Measurements from ENCODE around the gene CRP.
A peak's percentile ranks its signal among the peaks of the same experiment; 100 is the strongest.

CRP gene

DNA sequence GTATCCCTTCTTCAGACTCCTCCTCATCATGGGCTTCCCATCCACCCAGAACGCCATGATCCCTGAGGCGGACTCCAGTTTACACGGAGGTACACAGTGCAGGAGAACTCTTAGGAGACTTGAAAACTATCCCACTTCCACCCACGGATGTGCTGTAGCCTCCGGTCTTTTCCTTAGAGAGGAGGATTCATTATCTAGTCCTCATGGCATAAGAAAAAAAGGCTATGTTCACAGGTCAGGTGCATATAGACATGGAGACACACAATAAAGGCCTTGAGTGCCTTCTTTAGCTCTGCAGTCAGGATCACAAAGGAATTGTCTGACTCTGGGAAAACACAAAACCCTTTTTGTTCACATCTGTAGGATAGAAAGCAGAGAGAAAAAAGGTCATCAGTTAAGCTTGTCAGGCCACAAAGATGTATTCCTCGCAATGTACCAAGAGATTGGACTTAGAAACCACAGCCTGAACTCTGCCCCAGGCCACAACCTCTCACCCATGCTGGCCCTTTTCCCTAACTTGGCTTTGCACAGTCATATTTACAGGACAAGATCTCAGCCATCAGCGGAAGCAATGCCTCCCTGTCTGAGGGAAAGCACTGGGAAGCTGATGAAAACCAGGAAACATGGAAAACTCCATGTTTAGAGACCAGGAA lies 9.0 kb downstream of the CRP start:
- H3K27ac ChIP-seq (replicated peaks), result no peak overlapping the region
- H3K4me3 ChIP-seq (replicated peaks; ENCODE audit: insufficient read depth, low read length), result no peak overlapping the region
- TF ChIP-seq, protein P1, sequence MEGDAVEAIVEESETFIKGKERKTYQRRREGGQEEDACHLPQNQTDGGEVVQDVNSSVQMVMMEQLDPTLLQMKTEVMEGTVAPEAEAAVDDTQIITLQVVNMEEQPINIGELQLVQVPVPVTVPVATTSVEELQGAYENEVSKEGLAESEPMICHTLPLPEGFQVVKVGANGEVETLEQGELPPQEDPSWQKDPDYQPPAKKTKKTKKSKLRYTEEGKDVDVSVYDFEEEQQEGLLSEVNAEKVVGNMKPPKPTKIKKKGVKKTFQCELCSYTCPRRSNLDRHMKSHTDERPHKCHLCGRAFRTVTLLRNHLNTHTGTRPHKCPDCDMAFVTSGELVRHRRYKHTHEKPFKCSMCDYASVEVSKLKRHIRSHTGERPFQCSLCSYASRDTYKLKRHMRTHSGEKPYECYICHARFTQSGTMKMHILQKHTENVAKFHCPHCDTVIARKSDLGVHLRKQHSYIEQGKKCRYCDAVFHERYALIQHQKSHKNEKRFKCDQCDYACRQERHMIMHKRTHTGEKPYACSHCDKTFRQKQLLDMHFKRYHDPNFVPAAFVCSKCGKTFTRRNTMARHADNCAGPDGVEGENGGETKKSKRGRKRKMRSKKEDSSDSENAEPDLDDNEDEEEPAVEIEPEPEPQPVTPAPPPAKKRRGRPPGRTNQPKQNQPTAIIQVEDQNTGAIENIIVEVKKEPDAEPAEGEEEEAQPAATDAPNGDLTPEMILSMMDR (IDR thresholded peaks at IDR 0.05; ENCODE audit: insufficient read depth, low read length), result no peak
- no peak for TF ChIP-seq SPI1 (IDR thresholded peaks at IDR 0.05; ENCODE audit: borderline replicate concordance, low read depth)
- no peak for TF ChIP-seq POLR2AphosphoS5 (IDR thresholded peaks at IDR 0.05; ENCODE audit: low read depth)
- TF ChIP-seq, protein P2, sequence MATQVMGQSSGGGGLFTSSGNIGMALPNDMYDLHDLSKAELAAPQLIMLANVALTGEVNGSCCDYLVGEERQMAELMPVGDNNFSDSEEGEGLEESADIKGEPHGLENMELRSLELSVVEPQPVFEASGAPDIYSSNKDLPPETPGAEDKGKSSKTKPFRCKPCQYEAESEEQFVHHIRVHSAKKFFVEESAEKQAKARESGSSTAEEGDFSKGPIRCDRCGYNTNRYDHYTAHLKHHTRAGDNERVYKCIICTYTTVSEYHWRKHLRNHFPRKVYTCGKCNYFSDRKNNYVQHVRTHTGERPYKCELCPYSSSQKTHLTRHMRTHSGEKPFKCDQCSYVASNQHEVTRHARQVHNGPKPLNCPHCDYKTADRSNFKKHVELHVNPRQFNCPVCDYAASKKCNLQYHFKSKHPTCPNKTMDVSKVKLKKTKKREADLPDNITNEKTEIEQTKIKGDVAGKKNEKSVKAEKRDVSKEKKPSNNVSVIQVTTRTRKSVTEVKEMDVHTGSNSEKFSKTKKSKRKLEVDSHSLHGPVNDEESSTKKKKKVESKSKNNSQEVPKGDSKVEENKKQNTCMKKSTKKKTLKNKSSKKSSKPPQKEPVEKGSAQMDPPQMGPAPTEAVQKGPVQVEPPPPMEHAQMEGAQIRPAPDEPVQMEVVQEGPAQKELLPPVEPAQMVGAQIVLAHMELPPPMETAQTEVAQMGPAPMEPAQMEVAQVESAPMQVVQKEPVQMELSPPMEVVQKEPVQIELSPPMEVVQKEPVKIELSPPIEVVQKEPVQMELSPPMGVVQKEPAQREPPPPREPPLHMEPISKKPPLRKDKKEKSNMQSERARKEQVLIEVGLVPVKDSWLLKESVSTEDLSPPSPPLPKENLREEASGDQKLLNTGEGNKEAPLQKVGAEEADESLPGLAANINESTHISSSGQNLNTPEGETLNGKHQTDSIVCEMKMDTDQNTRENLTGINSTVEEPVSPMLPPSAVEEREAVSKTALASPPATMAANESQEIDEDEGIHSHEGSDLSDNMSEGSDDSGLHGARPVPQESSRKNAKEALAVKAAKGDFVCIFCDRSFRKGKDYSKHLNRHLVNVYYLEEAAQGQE (IDR thresholded peaks at IDR 0.05; ENCODE audit: insufficient replicate concordance, low read depth), result no peak
- no peak for TF ChIP-seq GABPA (IDR thresholded peaks at IDR 0.05; ENCODE audit: low read depth)
- H3K27me3 ChIP-seq (ENCODE audit: insufficient read depth, poor library complexity, severe bottlenecking), result no peaks in the 10 kb centered on the region
- no peak for DNase-seq (ENCODE audit: low read depth in 1 of 2, low spot score in 1 of 2)

DNA sequence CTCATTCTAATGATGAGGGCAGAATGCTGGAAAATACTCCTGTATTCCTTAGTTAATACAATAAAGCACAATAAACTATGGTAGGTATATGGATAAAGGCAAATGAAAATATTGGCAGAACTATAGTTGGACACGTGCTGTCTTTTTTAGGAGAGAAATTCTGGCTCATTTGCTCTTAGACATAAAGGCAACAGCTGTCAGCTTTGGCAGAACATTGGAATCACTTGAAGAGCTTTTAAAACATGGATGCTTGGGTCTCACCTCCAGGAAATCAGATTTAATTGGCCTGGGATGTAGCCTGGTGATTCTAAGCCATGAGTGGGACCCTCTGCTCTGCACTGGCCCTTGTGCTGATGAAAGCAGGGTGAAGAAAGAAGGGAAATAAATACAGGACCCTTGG lies 9.9 kb downstream of the CRP start:
- no peak for DNase-seq (ENCODE audit: low read depth in 1 of 2, low spot score in 1 of 2)
- Histone ChIP-seq H3K27me3 (ENCODE audit: insufficient read depth, poor library complexity, severe bottlenecking) (no peaks in the 10 kb centered on the region), H3K4me3 (replicated peaks; ENCODE audit: insufficient read depth, low read length) (no peak overlapping the region), H3K27ac (replicated peaks) (no peak overlapping the region)
- TF ChIP-seq, protein P1 (IDR thresholded peaks at IDR 0.05; ENCODE audit: insufficient read depth, low read length), result no peak
- TF ChIP-seq GABPA (IDR thresholded peaks at IDR 0.05; ENCODE audit: low read depth) (no peak), POLR2AphosphoS5 (IDR thresholded peaks at IDR 0.05; ENCODE audit: low read depth) (no peak), SPI1 (IDR thresholded peaks at IDR 0.05; ENCODE audit: borderline replicate concordance, low read depth) (no peak)
- TF ChIP-seq, protein P2 (IDR thresholded peaks at IDR 0.05; ENCODE audit: insufficient replicate concordance, low read depth), result no peak

- H3K4me3 ChIP-seq (replicated peaks; ENCODE audit: insufficient read depth, low read length), result no peak overlapping the region
- DNase-seq (ENCODE audit: low read depth in 1 of 2, low spot score in 1 of 2), result no peak
- H3K27me3 ChIP-seq (ENCODE audit: insufficient read depth, poor library complexity, severe bottlenecking), result no peaks in the 10 kb centered on the region
Observed at GRCh38 chr1:159700312-159700711, 14.1 kb downstream of the CRP start.

More at GRCh38 chr1:159700312-159700711, 14.1 kb downstream of the CRP start:
- TF ChIP-seq SPI1 (IDR thresholded peaks at IDR 0.05; ENCODE audit: borderline replicate concordance, low read depth) (peak; percentile 25; the same call in 1 of the 2 replicates), POLR2AphosphoS5 (IDR thresholded peaks at IDR 0.05; ENCODE audit: low read depth) (no peak)
- TF ChIP-seq, protein P1 (IDR thresholded peaks at IDR 0.05; ENCODE audit: insufficient read depth, low read length), result no peak
- no peak overlapping the region for H3K27ac ChIP-seq (replicated peaks)
